Activated CD4-positive, alpha-beta memory T cell treated with anti-CD3 and anti-CD28 coated beads for 36 hours (primary cell): ENCODE measurements around the gene KCNQ4. TPM values are rescaled to one million over a fixed set of nuclear protein-coding genes. Genes with fewer than 3 reads are reported as not detected.

Source experiments
- CTCF ChIA-PET: fragments of 350-600 bp; sonication (Branson Sonifier 250); formaldehyde crosslinking; loops from one replicate; lab custom pipeline; 2021; ENCODE audit warnings: antibody characterized with exemption, inconsistent platforms; lab: Charles Lee
- POLR2A ChIA-PET: fragments of 350-600 bp; sonication (Branson Sonifier 250); formaldehyde crosslinking; loops from one replicate; lab custom pipeline; 2021; ENCODE audit warnings: antibody characterized with exemption; lab: Charles Lee
- DNase-seq: peaks from one replicate; pipeline ENCODE4 v3.0.0-alpha.2; 2020
- H3K27ac Mint-ChIP-seq: one replicate; pipeline ENCODE4 v1.8.0; 2021; ENCODE audit warnings: mixed read lengths
- H3K27me3 Mint-ChIP-seq: one replicate; pipeline ENCODE4 v1.8.0; 2021; ENCODE audit warnings: mixed read lengths
- H3K36me3 Mint-ChIP-seq: one replicate; pipeline ENCODE4 v1.8.0; 2021; ENCODE audit warnings: mixed read lengths
- H3K4me1 Mint-ChIP-seq: one replicate; pipeline ENCODE4 v1.8.0; 2021; ENCODE audit warnings: low read depth, mixed read lengths
- H3K4me3 Mint-ChIP-seq: one replicate; pipeline ENCODE4 v1.8.0; 2021; ENCODE audit warnings: mild to moderate bottlenecking, mixed read lengths
- H3K9me3 Mint-ChIP-seq: one replicate; pipeline ENCODE4 v1.8.0; 2021; ENCODE audit warnings: mixed read lengths
- intact Hi-C: fragments of 100-400 bp; cut with micrococcal nuclease; formaldehyde crosslinking; loops from one replicate; pipeline ENCODE4 v1.15.1; 2023
- total RNA-seq, 2 experiments: library from RNA; stranded (reverse); gene quantifications; one replicate each; pipeline ENCODE4 v1.2.3, GENCODE V29; 2021

The KCNQ4 gene
- total RNA-seq, 2 experiments from 2014 or later = 0.45 to 0.53 TPM

GRCh38 chr1:40756523-40756922 lies 27.1 kb upstream of the KCNQ4 start:
- Mint-ChIP-seq H3K9me3 (no peaks in the 10 kb centered on the region), H3K4me1 (peaks cover 23% of the 10 kb centered on the region), H3K36me3 (peaks cover 35% of the 10 kb centered on the region), H3K27me3 (no peaks in the 10 kb centered on the region), H3K27ac (no peak overlapping the region), H3K4me3 (no peak overlapping the region)
- no peak for DNase-seq
- intact Hi-C loops = no loop called here
- POLR2A ChIA-PET = no interaction called here
- CTCF ChIA-PET = interaction anchor here (4.2 kb wide), 1 partner anchor 17 kb away, joined by 28 read pairs; no protein-coding TSS in a partner anchor

DNA sequence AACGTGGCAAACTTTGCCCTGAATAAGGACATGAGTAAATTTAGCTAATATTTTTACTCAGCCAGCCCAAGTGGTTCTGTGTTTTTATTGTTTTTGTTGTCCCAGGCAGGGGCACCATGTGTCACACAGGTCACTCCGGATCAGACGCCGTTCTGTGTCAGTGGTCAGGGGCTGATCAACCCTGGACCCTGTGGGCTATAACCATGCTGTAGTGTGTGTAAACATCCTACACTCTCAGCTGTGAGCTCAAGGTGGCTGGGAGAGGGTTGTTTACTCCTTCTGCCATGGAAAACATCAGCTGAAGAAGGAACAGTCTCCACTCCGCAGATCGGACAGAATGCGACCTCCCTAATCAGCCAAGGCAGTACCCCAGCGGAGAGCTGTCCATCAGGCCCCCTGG lies 26.5 kb upstream of the KCNQ4 start:
- H3K27ac Mint-ChIP-seq = no peak overlapping the region
- peaks cover 19% of the 10 kb centered on the region for H3K4me1 Mint-ChIP-seq

DNA sequence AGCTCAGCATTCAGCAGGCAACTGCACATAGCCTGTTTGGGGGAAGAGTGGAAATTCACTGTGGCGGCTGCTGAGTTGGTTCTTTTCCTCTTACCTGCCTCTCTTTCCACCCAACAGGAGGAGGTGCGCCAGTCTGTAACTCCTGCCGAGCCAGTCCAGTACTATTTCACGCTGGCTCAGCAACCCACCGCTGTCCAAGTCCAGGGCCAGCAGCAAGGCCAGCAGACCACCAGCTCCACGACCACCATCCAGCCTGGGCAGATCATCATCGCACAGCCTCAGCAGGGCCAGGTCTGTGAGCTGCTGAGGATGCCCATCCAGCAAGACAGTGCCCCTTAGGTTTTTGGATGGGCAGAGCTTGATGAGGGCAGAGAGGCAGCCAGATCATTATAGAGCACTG lies 25.6 kb upstream of the KCNQ4 start:
- no peaks in the 10 kb centered on the region for H3K9me3 Mint-ChIP-seq
- no peak overlapping the region for H3K27ac Mint-ChIP-seq
- H3K27me3 Mint-ChIP-seq = no peaks in the 10 kb centered on the region
- DNase-seq = no peak
- ChIA-PET CTCF (interaction anchor here (4.2 kb wide), 1 partner anchor 15 kb away, joined by 28 read pairs; no protein-coding TSS in a partner anchor), POLR2A (no interaction called here)
- H3K36me3 Mint-ChIP-seq = peaks cover 37% of the 10 kb centered on the region
- intact Hi-C loops = no loop called here
- H3K4me1 Mint-ChIP-seq = peaks cover 19% of the 10 kb centered on the region
- H3K4me3 Mint-ChIP-seq = no peak overlapping the region

More for the DNA sequence above, 26.5 kb upstream of the KCNQ4 start:
- Mint-ChIP-seq H3K4me3 (no peak overlapping the region), H3K9me3 (no peaks in the 10 kb centered on the region), H3K27me3 (no peaks in the 10 kb centered on the region), H3K36me3 (peaks cover 35% of the 10 kb centered on the region)
- ChIA-PET POLR2A (no interaction called here), CTCF (interaction anchor here (4.2 kb wide), 1 partner anchor 16 kb away, joined by 28 read pairs; no protein-coding TSS in a partner anchor)
- DNase-seq = no peak
- intact Hi-C loops = no loop called here

DNA sequence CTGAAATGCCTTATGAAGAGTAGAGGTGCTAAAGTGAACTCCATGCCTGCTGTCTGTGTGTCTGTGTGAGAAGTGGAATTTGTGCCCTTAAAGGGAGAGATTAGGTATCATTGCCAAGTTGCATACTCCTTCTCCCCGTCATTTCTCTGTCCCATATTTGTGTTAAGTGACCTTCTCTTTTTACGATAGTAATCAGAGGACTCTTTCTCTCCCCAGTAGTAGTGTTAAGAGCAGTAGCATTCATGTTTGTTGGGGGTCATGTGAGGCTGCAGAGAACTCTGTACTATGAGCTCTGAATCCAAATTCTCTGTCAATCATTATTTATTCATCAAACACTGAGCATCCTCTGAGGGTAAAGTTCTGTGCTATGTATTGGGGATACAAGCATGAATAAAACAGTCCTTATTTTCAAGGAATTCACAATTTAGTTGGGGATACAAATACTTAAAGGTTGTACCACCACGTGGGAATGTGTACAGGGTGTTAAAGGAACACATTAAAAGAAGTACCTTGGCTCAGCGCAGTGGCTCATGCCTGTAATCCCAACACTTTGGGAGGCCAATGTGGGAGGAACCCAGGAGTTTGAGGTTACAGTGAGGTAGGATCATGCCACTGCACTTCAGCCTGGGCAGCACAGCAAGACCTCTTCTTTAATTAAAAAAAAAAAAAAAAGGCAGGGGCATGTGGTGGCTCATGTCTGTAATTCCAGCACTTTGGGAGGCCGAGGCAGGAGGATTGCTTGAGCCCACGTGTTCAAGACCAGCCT lies 24.8 kb upstream of the KCNQ4 start:
- Mint-ChIP-seq H3K36me3 (peaks cover 35% of the 10 kb centered on the region), H3K27ac (no peak overlapping the region), H3K4me3 (no peak overlapping the region), H3K9me3 (no peaks in the 10 kb centered on the region), H3K4me1 (peaks cover 19% of the 10 kb centered on the region), H3K27me3 (no peaks in the 10 kb centered on the region)
- POLR2A ChIA-PET = no interaction called here
- DNase-seq = no peak
- CTCF ChIA-PET = interaction anchor here (4.2 kb wide), 1 partner anchor 14 kb away, joined by 28 read pairs; no protein-coding TSS in a partner anchor
- intact Hi-C loops = no loop called here

DNA sequence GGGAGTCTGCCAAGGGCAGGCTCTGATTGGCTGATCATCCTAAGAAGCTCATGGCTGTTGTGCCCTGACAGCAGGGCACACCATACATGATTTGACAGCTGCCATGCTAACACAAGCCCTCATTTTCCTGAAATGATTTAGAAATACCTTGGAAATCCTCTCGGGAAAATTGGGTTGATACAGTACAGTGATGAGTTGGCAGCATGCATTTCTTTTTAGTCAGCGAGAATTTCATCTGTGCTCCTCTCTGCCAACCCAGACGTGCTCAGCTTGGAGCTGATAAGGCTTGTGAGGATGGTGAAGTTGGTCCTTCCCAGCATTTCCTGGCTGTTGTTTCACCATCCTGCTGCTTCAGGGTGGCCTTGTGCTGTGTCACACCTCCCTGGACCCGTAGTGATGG lies 22.6 kb upstream of the KCNQ4 start:
- Mint-ChIP-seq H3K9me3 (no peaks in the 10 kb centered on the region), H3K4me1 (peaks cover 32% of the 10 kb centered on the region), H3K27me3 (no peaks in the 10 kb centered on the region), H3K36me3 (peaks cover 41% of the 10 kb centered on the region), H3K27ac (no peak overlapping the region), H3K4me3 (no peak overlapping the region)
- intact Hi-C loops = no loop called here
- POLR2A ChIA-PET = no interaction called here
- CTCF ChIA-PET = interaction anchor here (1.4 kb wide), 1 partner anchor 12 kb away, joined by 3 read pairs; no protein-coding TSS in a partner anchor
- no peak for DNase-seq

GRCh38 chr1:40762144-40762923 lies 21.3 kb upstream of the KCNQ4 start:
- intact Hi-C loops = no loop called here
- H3K4me3 Mint-ChIP-seq = no peak overlapping the region
- CTCF ChIA-PET = interaction anchor here (1.5 to 4.5 kb wide), 2 partner anchors 12 to 190 kb away, joined by 5 to 62 read pairs; no protein-coding TSS in a partner anchor
- POLR2A ChIA-PET = no interaction called here
- peaks cover 49% of the 10 kb centered on the region for H3K36me3 Mint-ChIP-seq
- no peaks in the 10 kb centered on the region for H3K9me3 Mint-ChIP-seq
- peak overlapping the region; percentile 11 for H3K27ac Mint-ChIP-seq
- H3K27me3 Mint-ChIP-seq = no peaks in the 10 kb centered on the region
- no peak for DNase-seq
- peaks cover 32% of the 10 kb centered on the region for H3K4me1 Mint-ChIP-seq

GRCh38 chr1:40763742-40764532 lies 19.6 kb upstream of the KCNQ4 start:
- no peaks in the 10 kb centered on the region for H3K9me3 Mint-ChIP-seq
- CTCF ChIA-PET = interaction anchor here (0.9 to 4.5 kb wide), 7 partner anchors 10 to 189 kb away, joined by 3 to 62 read pairs (median 5); no protein-coding TSS in a partner anchor
- intact Hi-C loops = loop anchor here (1.0 to 2.0 kb wide), 2 partner anchors 22 to 65 kb away; no protein-coding TSS in a partner anchor
- peak overlapping the region; percentile 78 for H3K27ac Mint-ChIP-seq
- H3K36me3 Mint-ChIP-seq = peaks cover 51% of the 10 kb centered on the region
- H3K27me3 Mint-ChIP-seq = no peaks in the 10 kb centered on the region
- H3K4me3 Mint-ChIP-seq = no peak overlapping the region
- peaks cover 32% of the 10 kb centered on the region for H3K4me1 Mint-ChIP-seq
- POLR2A ChIA-PET = interaction anchor here (0.8 to 1.9 kb wide), 5 partner anchors 10 to 81 kb away, joined by 3 to 6 read pairs (median 4); partner anchors contain the start of gene NFYC
- DNase-seq = peak; percentile 18

DNA sequence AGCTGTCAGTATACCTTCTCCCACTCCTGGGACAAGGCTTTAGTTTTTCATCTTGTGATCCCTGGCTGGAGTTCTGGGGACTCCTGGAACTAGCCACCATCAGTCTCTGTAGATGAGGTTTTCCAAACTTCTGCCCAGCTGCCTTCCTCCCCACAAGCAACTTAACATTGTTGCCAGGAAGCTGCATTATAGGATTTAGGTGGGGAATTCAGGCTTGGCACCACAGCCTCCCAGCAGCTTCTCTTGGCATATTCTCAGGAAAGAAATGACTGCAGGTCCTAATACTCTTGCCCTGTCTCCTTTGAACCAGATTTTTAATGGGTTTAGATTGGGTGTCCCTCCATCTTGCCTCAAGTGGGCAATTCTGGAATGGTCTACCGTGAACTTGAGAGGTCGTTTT lies 18.6 kb upstream of the KCNQ4 start:
- Mint-ChIP-seq H3K9me3 (no peaks in the 10 kb centered on the region), H3K36me3 (peaks cover 49% of the 10 kb centered on the region), H3K27me3 (no peaks in the 10 kb centered on the region), H3K4me3 (no peak overlapping the region), H3K27ac (no peak overlapping the region), H3K4me1 (peaks cover 32% of the 10 kb centered on the region)
- DNase-seq = no peak
- ChIA-PET CTCF (interaction anchor here (0.7 to 4.5 kb wide), 7 partner anchors 9 to 188 kb away, joined by 3 to 62 read pairs (median 4); no protein-coding TSS in a partner anchor), POLR2A (interaction anchor here (0.7 to 1.9 kb wide), 5 partner anchors 9 to 80 kb away, joined by 3 to 6 read pairs (median 4); partner anchors contain the start of gene NFYC)
- intact Hi-C loops = loop anchor here (1.0 to 2.0 kb wide), 2 partner anchors 23 to 66 kb away; no protein-coding TSS in a partner anchor

DNA sequence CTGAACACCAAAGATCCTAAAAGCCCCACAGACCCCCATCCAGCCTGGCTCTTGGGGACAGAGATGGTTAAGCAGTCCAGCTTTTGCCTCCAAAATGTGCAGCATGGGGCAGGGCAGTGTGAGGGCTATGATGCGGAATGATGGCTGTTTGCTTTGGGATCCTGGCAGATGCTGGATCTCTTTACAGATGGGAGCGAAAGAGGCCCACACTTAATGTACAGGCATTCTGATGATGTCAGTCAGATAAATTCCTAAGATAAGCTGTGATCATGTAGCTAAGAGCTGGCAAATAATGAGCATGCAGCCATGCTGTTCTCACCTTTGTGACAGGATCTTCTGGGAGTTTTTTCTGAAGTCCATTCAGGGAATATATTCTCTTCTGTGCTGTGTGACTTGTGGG lies 17.6 kb upstream of the KCNQ4 start:
- POLR2A ChIA-PET = no interaction called here
- DNase-seq = no peak
- intact Hi-C loops = no loop called here
- H3K27me3 Mint-ChIP-seq = no peaks in the 10 kb centered on the region
- H3K9me3 Mint-ChIP-seq = no peaks in the 10 kb centered on the region
- no peak overlapping the region for H3K27ac Mint-ChIP-seq
- H3K4me3 Mint-ChIP-seq = no peak overlapping the region
- H3K4me1 Mint-ChIP-seq = peaks cover 32% of the 10 kb centered on the region
- CTCF ChIA-PET = interaction anchor here (2.0 to 4.5 kb wide), 2 partner anchors 8 to 187 kb away, joined by 10 to 62 read pairs; no protein-coding TSS in a partner anchor
- H3K36me3 Mint-ChIP-seq = peaks cover 53% of the 10 kb centered on the region

- CTCF ChIA-PET = interaction anchor here (4.5 kb wide), 1 partner anchor 8 kb away, joined by 62 read pairs; no protein-coding TSS in a partner anchor
- H3K36me3 Mint-ChIP-seq = peaks cover 51% of the 10 kb centered on the region
- no peaks in the 10 kb centered on the region for H3K27me3 Mint-ChIP-seq
- H3K4me1 Mint-ChIP-seq = peaks cover 29% of the 10 kb centered on the region
- DNase-seq = no peak
- no peak overlapping the region for H3K27ac Mint-ChIP-seq
- H3K4me3 Mint-ChIP-seq = no peak overlapping the region
- no peaks in the 10 kb centered on the region for H3K9me3 Mint-ChIP-seq
- POLR2A ChIA-PET = no interaction called here
- intact Hi-C loops = no loop called here
Measured at GRCh38 chr1:40766560-40766959, 17.0 kb upstream of the KCNQ4 start.
